ENCODE results near the gene IGFALS.

IGFALS gene

GRCh38 chr16:1782408-1783264, 10.9 kb downstream of the IGFALS start, which contains the start of the genes NUBP2 and SPSB3:
Gene NUBP2, plus strand, starts transcription at chr16:1782960. Its CDS starts 61 bp downstream, at chr16:1783021.
Gene SPSB3, minus strand, starts transcription at chr16:1782571. Its CDS starts 1,088 bp downstream, at chr16:1781483.
- peaks cover 4% of the 10 kb centered on the region; the same call in 1 of the 2 replicates for H3K4me1 ChIP-seq (ENCODE audit: low read length)
- no peak for TF ChIP-seq EZH2 (optimal IDR thresholded peaks at IDR 0.05; ENCODE audit: low read depth, low read length)
- TF ChIP-seq, protein P1, sequence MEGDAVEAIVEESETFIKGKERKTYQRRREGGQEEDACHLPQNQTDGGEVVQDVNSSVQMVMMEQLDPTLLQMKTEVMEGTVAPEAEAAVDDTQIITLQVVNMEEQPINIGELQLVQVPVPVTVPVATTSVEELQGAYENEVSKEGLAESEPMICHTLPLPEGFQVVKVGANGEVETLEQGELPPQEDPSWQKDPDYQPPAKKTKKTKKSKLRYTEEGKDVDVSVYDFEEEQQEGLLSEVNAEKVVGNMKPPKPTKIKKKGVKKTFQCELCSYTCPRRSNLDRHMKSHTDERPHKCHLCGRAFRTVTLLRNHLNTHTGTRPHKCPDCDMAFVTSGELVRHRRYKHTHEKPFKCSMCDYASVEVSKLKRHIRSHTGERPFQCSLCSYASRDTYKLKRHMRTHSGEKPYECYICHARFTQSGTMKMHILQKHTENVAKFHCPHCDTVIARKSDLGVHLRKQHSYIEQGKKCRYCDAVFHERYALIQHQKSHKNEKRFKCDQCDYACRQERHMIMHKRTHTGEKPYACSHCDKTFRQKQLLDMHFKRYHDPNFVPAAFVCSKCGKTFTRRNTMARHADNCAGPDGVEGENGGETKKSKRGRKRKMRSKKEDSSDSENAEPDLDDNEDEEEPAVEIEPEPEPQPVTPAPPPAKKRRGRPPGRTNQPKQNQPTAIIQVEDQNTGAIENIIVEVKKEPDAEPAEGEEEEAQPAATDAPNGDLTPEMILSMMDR (IDR thresholded peaks at IDR 0.05; ENCODE audit: low read length) = no peak
- no peak for TF ChIP-seq EZH2phosphoT487 (IDR thresholded peaks at IDR 0.05; ENCODE audit: low read length)
- peak; percentile 100 for DNase-seq
- no peaks in the 10 kb centered on the region for H4K20me1 ChIP-seq (ENCODE audit: insufficient read depth, low read length)
- H3F3A ChIP-seq (ENCODE audit: insufficient read depth, low read length) = peaks cover 17% of the 10 kb centered on the region; the same call in 1 of the 2 replicates
- H2AFZ ChIP-seq (ENCODE audit: low read length) = 0 out of 2 replicates have a peak within 1 kb of the TSS, but pooled peaks have one; percentile 27
- peak within 1 kb of the TSS; percentile 91 for H3K4me2 ChIP-seq (ENCODE audit: low read depth, low read length)
- H3K9me3 ChIP-seq (replicated peaks; ENCODE audit: insufficient read depth, low read length) = no peaks in the 10 kb centered on the region
- H3K9ac ChIP-seq (ENCODE audit: low read length) = peak within 1 kb of the TSS; percentile 86
- H3K36me3 ChIP-seq (replicated peaks; ENCODE audit: insufficient read depth, low read length) = no peaks in the 10 kb centered on the region
- H3K27ac ChIP-seq (ENCODE audit: low read length) = peak within 1 kb of the TSS; percentile 43; the same call in 1 of the 2 replicates
- no peaks in the 10 kb centered on the region for H3K27me3 ChIP-seq (replicated peaks; ENCODE audit: insufficient read depth, low read length)
- peak within 1 kb of the TSS; percentile 77 for H3K4me3 ChIP-seq (ENCODE audit: low read length)
- peaks cover 76% of the 10 kb centered on the region for H3K79me2 ChIP-seq (ENCODE audit: low read length)
- H3K9me2 ChIP-seq (replicated peaks; ENCODE audit: insufficient read depth, low read length) = no peaks in the 10 kb centered on the region

GRCh38 chr16:1781758-1782407, 11.6 kb downstream of the IGFALS start:
- peaks cover 4% of the 10 kb centered on the region; the same call in 1 of the 2 replicates for H3K4me1 ChIP-seq (ENCODE audit: low read length)
- H3K4me2 ChIP-seq (ENCODE audit: low read depth, low read length) = peak overlapping the region; percentile 91
- H3K9me3 ChIP-seq (replicated peaks; ENCODE audit: insufficient read depth, low read length) = no peaks in the 10 kb centered on the region
- no peaks in the 10 kb centered on the region for H4K20me1 ChIP-seq (ENCODE audit: insufficient read depth, low read length)
- peak overlapping the region; percentile 82 for H3K9ac ChIP-seq (ENCODE audit: low read length)
- TF ChIP-seq, protein P1 (IDR thresholded peaks at IDR 0.05; ENCODE audit: low read length) = 0 out of 2 replicates have a peak, but pooled peaks have one; percentile 10
- TF ChIP-seq EZH2phosphoT487 (IDR thresholded peaks at IDR 0.05; ENCODE audit: low read length) = no peak
- H3K27me3 ChIP-seq (replicated peaks; ENCODE audit: insufficient read depth, low read length) = no peaks in the 10 kb centered on the region
- H3K27ac ChIP-seq (ENCODE audit: low read length) = peak overlapping the region; percentile 43; the same call in 1 of the 2 replicates
- DNase-seq = peak; percentile 25
- H3K79me2 ChIP-seq (ENCODE audit: low read length) = peaks cover 68% of the 10 kb centered on the region
- H3K36me3 ChIP-seq (replicated peaks; ENCODE audit: insufficient read depth, low read length) = no peaks in the 10 kb centered on the region
- H2AFZ ChIP-seq (ENCODE audit: low read length) = 0 out of 2 replicates have a peak overlapping the region, but pooled peaks have one; percentile 27
- peak overlapping the region; percentile 77 for H3K4me3 ChIP-seq (ENCODE audit: low read length)
- H3K9me2 ChIP-seq (replicated peaks; ENCODE audit: insufficient read depth, low read length) = no peaks in the 10 kb centered on the region
- H3F3A ChIP-seq (ENCODE audit: insufficient read depth, low read length) = peaks cover 17% of the 10 kb centered on the region; the same call in 1 of the 2 replicates

DNA sequence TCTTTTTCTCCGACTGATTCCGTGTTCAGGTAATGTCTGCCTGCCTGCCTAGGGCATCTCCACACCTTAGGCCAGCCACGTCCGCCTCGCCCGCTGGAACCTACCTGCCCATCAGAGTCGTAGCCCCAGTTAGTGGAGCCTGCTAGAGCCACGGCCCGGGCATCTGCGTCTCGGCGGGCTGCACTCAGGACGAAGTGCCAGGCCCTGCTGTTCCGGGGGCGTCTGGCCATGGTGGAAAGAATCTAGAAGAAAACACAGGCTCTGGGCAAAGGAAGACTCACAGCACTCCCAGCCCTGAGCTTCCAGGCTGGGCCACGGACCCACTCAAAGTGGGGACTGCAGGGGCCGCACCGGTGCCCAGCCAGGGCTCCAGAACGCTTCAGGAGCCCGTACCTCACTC, 12.3 kb downstream of the IGFALS start:
- Histone ChIP-seq H3K4me2 (ENCODE audit: low read depth, low read length) (peak overlapping the region; percentile 91), H3K27ac (ENCODE audit: low read length) (peak overlapping the region; percentile 43; the same call in 1 of the 2 replicates), H3K36me3 (replicated peaks; ENCODE audit: insufficient read depth, low read length) (no peaks in the 10 kb centered on the region), H3F3A (ENCODE audit: insufficient read depth, low read length) (peaks cover 17% of the 10 kb centered on the region; the same call in 1 of the 2 replicates), H4K20me1 (ENCODE audit: insufficient read depth, low read length) (no peaks in the 10 kb centered on the region), H3K9me2 (replicated peaks; ENCODE audit: insufficient read depth, low read length) (no peaks in the 10 kb centered on the region), H3K79me2 (ENCODE audit: low read length) (peaks cover 62% of the 10 kb centered on the region), H2AFZ (ENCODE audit: low read length) (no peak overlapping the region), H3K9ac (ENCODE audit: low read length) (peak overlapping the region; percentile 82; the same call in 1 of the 2 replicates), H3K9me3 (replicated peaks; ENCODE audit: insufficient read depth, low read length) (no peaks in the 10 kb centered on the region), H3K27me3 (replicated peaks; ENCODE audit: insufficient read depth, low read length) (no peaks in the 10 kb centered on the region), H3K4me3 (ENCODE audit: low read length) (peak overlapping the region; percentile 77), H3K4me1 (ENCODE audit: low read length) (peaks cover 4% of the 10 kb centered on the region; the same call in 1 of the 2 replicates)
- TF ChIP-seq EZH2 (optimal IDR thresholded peaks at IDR 0.05; ENCODE audit: low read depth, low read length) (no peak), EZH2phosphoT487 (IDR thresholded peaks at IDR 0.05; ENCODE audit: low read length) (no peak)
- TF ChIP-seq, protein P1 (IDR thresholded peaks at IDR 0.05; ENCODE audit: low read length) = no peak
- DNase-seq = no peak

Data from MM.1S (cell line).